ENCODE measurements around the gene TMTC4.
"Not testable (repeated sequence)": the region's sequence is repeated elsewhere in the genome, so short reads cannot be mapped to it uniquely, and the experiment has no call there.

The TMTC4 gene

GRCh38 chr13:100674572-100674871 is at the start of gene TMTC4:
TMTC4 (minus strand) TSS chr13:100674795; CDS start chr13:100670362, 4,433 bp downstream.
- DNase-seq, result no peak

- no peak for DNase-seq
Measured at GRCh38 chr13:100722517-100722916, 47.9 kb upstream of the TMTC4 start.

GRCh38 chr13:100721885-100722512 is 47.4 kb upstream of the TMTC4 start:
- peak; percentile 5 for DNase-seq

GRCh38 chr13:100715604-100716003 is 41.0 kb upstream of the TMTC4 start:
- no peak for DNase-seq

GRCh38 chr13:100714478-100714877 is 39.9 kb upstream of the TMTC4 start:
- DNase-seq, result no peak

- no peak for DNase-seq
Measured at GRCh38 chr13:100710176-100710575, 35.6 kb upstream of the TMTC4 start.

- DNase-seq, result no peak
Measured at GRCh38 chr13:100707818-100708740, 33.5 kb upstream of the TMTC4 start.

- DNase-seq, result not testable (repeated sequence)
Measured at GRCh38 chr13:100698331-100698730, 23.7 kb upstream of the TMTC4 start.

GRCh38 chr13:100695509-100695773 is 20.8 kb upstream of the TMTC4 start:
- no peak for DNase-seq

- no peak for DNase-seq
Measured at GRCh38 chr13:100694722-100695508, 20.3 kb upstream of the TMTC4 start.

GRCh38 chr13:100689191-100689590 is 14.6 kb upstream of the TMTC4 start:
- DNase-seq, result no peak

GRCh38 chr13:100680131-100680530 is 5.5 kb upstream of the TMTC4 start:
- DNase-seq, result no peak

GRCh38 chr13:100677128-100677527 is 2.5 kb upstream of the TMTC4 start:
- DNase-seq, result not testable (repeated sequence)

- no peak for DNase-seq
Measured at GRCh38 chr13:100675661-100676129, 1.1 kb upstream of the TMTC4 start.

- peak; percentile 98 for DNase-seq
Measured at GRCh38 chr13:100674872-100675660, 471 bp upstream of the TMTC4 start.

GRCh38 chr13:100673713-100674571 is 653 bp downstream of the TMTC4 start:
- DNase-seq, result peak; percentile 61

- no peak for DNase-seq
Measured at GRCh38 chr13:100673376-100673712, 1.3 kb downstream of the TMTC4 start.

- DNase-seq, result no peak
Measured at GRCh38 chr13:100671389-100672182, 3.0 kb downstream of the TMTC4 start.

- DNase-seq, result no peak
Measured at GRCh38 chr13:100668408-100668807, 6.2 kb downstream of the TMTC4 start.

- no peak for DNase-seq
Measured at GRCh38 chr13:100667894-100668293, 6.7 kb downstream of the TMTC4 start.

- peak; percentile 76 for DNase-seq
Measured at GRCh38 chr13:100666124-100666523, 8.5 kb downstream of the TMTC4 start.
